ENCODE measurements around the gene RGMA. TPM values are rescaled to one million over a fixed set of nuclear protein-coding genes. Genes with fewer than 3 reads are reported as not detected.

RGMA gene
- 10 to 100 TPM in 1 of 4 donors, 1 to 10 TPM in 2, not detected in 1; 1.1 to 15.2 (median 2.1) TPM for polyA plus RNA-seq
- long read RNA-seq, donor 1: 0 reads
- long read RNA-seq, donor 2: 0 reads
- long read RNA-seq, donor 3, full-length matches to known transcripts: 2 of 7 reads
- long read RNA-seq, donor 3, partial matches to known transcripts: 5 of 7 reads
- long read RNA-seq, donor 3, other reads (novel, unspliced or antisense): 0 of 7 reads
- long read RNA-seq, donor 4: 0 reads
- long read RNA-seq, donor 5: 0 reads
- long read RNA-seq, donor 6, full-length matches to known transcripts: 9 of 9 reads
- long read RNA-seq, donor 6, partial matches to known transcripts: 0 of 9 reads
- long read RNA-seq, donor 6, other reads (novel, unspliced or antisense): 0 of 9 reads
- long read RNA-seq, donor 7, full-length matches to known transcripts: 4 of 4 reads
- long read RNA-seq, donor 7, partial matches to known transcripts: 0 of 4 reads
- long read RNA-seq, donor 7, other reads (novel, unspliced or antisense): 0 of 4 reads
- long read RNA-seq, donor 8, full-length matches to known transcripts: 4 of 4 reads
- long read RNA-seq, donor 8, partial matches to known transcripts: 0 of 4 reads
- long read RNA-seq, donor 8, other reads (novel, unspliced or antisense): 0 of 4 reads
- long read RNA-seq, donor 9, partial matches to known transcripts: 0 of 1 reads
- long read RNA-seq, donor 9, other reads (novel, unspliced or antisense): 0 of 1 reads
- long read RNA-seq, donor 10, full-length matches to known transcripts: 10 of 10 reads
- long read RNA-seq, donor 10, partial matches to known transcripts: 0 of 10 reads
- long read RNA-seq, donor 10, other reads (novel, unspliced or antisense): 0 of 10 reads

GRCh38 chr15:93088981-93089726, at the start of gene RGMA:
Gene RGMA (minus strand): TSS chr15:93089211. CDS start chr15:93088932, 279 bp downstream.
- DNase-seq (peak in 1 of 2 donors; percentile 29), FAIRE-seq (no peak)
- 1 to 3% (median 3%) methylated on average over 59 to 92 of the region's 92 CpGs for WGBS, 3 donors
- H3K9me3 ChIP-seq (ENCODE audit: control insufficient read depth in 2 of 2, insufficient read depth in 1 of 2, low read depth in 1 of 2, low read length in 1 of 2): no peaks in the 10 kb centered on the region
- H3K27me3 ChIP-seq (ENCODE audit: control insufficient read depth in 3 of 3, insufficient read depth in 3 of 3, low read length in 3 of 3): peaks cover 0 to 66% (median 3%) of the 10 kb centered on the region in 3 donors
- H3K27ac ChIP-seq (ENCODE audit: low read depth in 1 of 3, low read length in 2 of 3): peak within 1 kb of the TSS in 1 of 3 donors; percentile 28
- peaks cover 0 to 3% (median 0%) of the 10 kb centered on the region in 3 donors for H3K4me1 ChIP-seq (ENCODE audit: control insufficient read depth in 3 of 3, insufficient read depth in 2 of 3, low read depth in 1 of 3, low read length in 2 of 3)
- no peaks in the 10 kb centered on the region for H3K36me3 ChIP-seq (ENCODE audit: control insufficient read depth in 3 of 3, insufficient read depth in 2 of 3, low read depth in 1 of 3, low read length in 3 of 3)
- peak within 1 kb of the TSS in 2 of 3 donors; percentile 43 to 44 for H3K4me3 ChIP-seq (ENCODE audit: low read depth in 1 of 3, low read length in 3 of 3)

- FAIRE-seq: no peak
These were observed 47.6 kb upstream of the RGMA start for GRCh38 chr15:93136606-93137005.

GRCh38 chr15:93135997-93136397, 47.0 kb upstream of the RGMA start:
- Histone ChIP-seq H3K4me1 (ENCODE audit: control insufficient read depth in 3 of 3, insufficient read depth in 2 of 3, low read depth in 1 of 3, low read length in 2 of 3) (no peaks in the 10 kb centered on the region), H3K27me3 (ENCODE audit: control insufficient read depth in 3 of 3, insufficient read depth in 3 of 3, low read length in 3 of 3) (no peaks in the 10 kb centered on the region), H3K4me3 (ENCODE audit: low read depth in 1 of 3, low read length in 3 of 3) (no peak overlapping the region), H3K36me3 (ENCODE audit: control insufficient read depth in 3 of 3, insufficient read depth in 2 of 3, low read depth in 1 of 3, low read length in 3 of 3) (no peaks in the 10 kb centered on the region), H3K9me3 (ENCODE audit: control insufficient read depth in 2 of 2, insufficient read depth in 1 of 2, low read depth in 1 of 2, low read length in 1 of 2) (no peaks in the 10 kb centered on the region), H3K27ac (ENCODE audit: low read depth in 1 of 3, low read length in 2 of 3) (no peak overlapping the region)
- FAIRE-seq (no peak), DNase-seq (no peak)
- WGBS, 3 donors: 32 to 58% (median 51%) methylated on average over 3 of the region's 3 CpGs

More at GRCh38 chr15:93136606-93137005, 47.6 kb upstream of the RGMA start:
- H3K27me3 ChIP-seq (ENCODE audit: control insufficient read depth in 3 of 3, insufficient read depth in 3 of 3, low read length in 3 of 3): no peaks in the 10 kb centered on the region
- H3K36me3 ChIP-seq (ENCODE audit: control insufficient read depth in 3 of 3, insufficient read depth in 2 of 3, low read depth in 1 of 3, low read length in 3 of 3): no peaks in the 10 kb centered on the region
- WGBS, 3 donors: 75 to 83% (median 81%) methylated on average over 7 of the region's 7 CpGs
- H3K4me1 ChIP-seq (ENCODE audit: control insufficient read depth in 3 of 3, insufficient read depth in 2 of 3, low read depth in 1 of 3, low read length in 2 of 3): no peaks in the 10 kb centered on the region
- no peak overlapping the region for H3K4me3 ChIP-seq (ENCODE audit: low read depth in 1 of 3, low read length in 3 of 3)
- no peaks in the 10 kb centered on the region for H3K9me3 ChIP-seq (ENCODE audit: control insufficient read depth in 2 of 2, insufficient read depth in 1 of 2, low read depth in 1 of 2, low read length in 1 of 2)
- no peak for DNase-seq
- H3K27ac ChIP-seq (ENCODE audit: low read depth in 1 of 3, low read length in 2 of 3): no peak overlapping the region

GRCh38 chr15:93135459-93135858, 46.4 kb upstream of the RGMA start:
- no peak overlapping the region for H3K4me3 ChIP-seq (ENCODE audit: low read depth in 1 of 3, low read length in 3 of 3)
- H3K27me3 ChIP-seq (ENCODE audit: control insufficient read depth in 3 of 3, insufficient read depth in 3 of 3, low read length in 3 of 3): no peaks in the 10 kb centered on the region
- FAIRE-seq (no peak), DNase-seq (no peak)
- H3K9me3 ChIP-seq (ENCODE audit: control insufficient read depth in 2 of 2, insufficient read depth in 1 of 2, low read depth in 1 of 2, low read length in 1 of 2): no peaks in the 10 kb centered on the region
- H3K4me1 ChIP-seq (ENCODE audit: control insufficient read depth in 3 of 3, insufficient read depth in 2 of 3, low read depth in 1 of 3, low read length in 2 of 3): no peaks in the 10 kb centered on the region
- WGBS, 3 donors: 79 to 93% (median 89%) methylated on average over 3 of the region's 3 CpGs
- H3K27ac ChIP-seq (ENCODE audit: low read depth in 1 of 3, low read length in 2 of 3): no peak overlapping the region
- no peaks in the 10 kb centered on the region for H3K36me3 ChIP-seq (ENCODE audit: control insufficient read depth in 3 of 3, insufficient read depth in 2 of 3, low read depth in 1 of 3, low read length in 3 of 3)

GRCh38 chr15:93131485-93132095, 42.6 kb upstream of the RGMA start:
- 89 to 94% (median 91%) methylated on average over 10 of the region's 10 CpGs for WGBS, 3 donors
- no peaks in the 10 kb centered on the region for H3K27me3 ChIP-seq (ENCODE audit: control insufficient read depth in 3 of 3, insufficient read depth in 3 of 3, low read length in 3 of 3)
- no peaks in the 10 kb centered on the region for H3K9me3 ChIP-seq (ENCODE audit: control insufficient read depth in 2 of 2, insufficient read depth in 1 of 2, low read depth in 1 of 2, low read length in 1 of 2)
- H3K4me3 ChIP-seq (ENCODE audit: low read depth in 1 of 3, low read length in 3 of 3): no peak overlapping the region
- DNase-seq: no peak
- H3K36me3 ChIP-seq (ENCODE audit: control insufficient read depth in 3 of 3, insufficient read depth in 2 of 3, low read depth in 1 of 3, low read length in 3 of 3): no peaks in the 10 kb centered on the region
- H3K4me1 ChIP-seq (ENCODE audit: control insufficient read depth in 3 of 3, insufficient read depth in 2 of 3, low read depth in 1 of 3, low read length in 2 of 3): no peaks in the 10 kb centered on the region
- no peak for FAIRE-seq
- no peak overlapping the region for H3K27ac ChIP-seq (ENCODE audit: low read depth in 1 of 3, low read length in 2 of 3)

- DNase-seq: peak in 1 of 2 donors; percentile 16
- Histone ChIP-seq H3K4me3 (ENCODE audit: low read depth in 1 of 3, low read length in 3 of 3) (no peak overlapping the region), H3K36me3 (ENCODE audit: control insufficient read depth in 3 of 3, insufficient read depth in 2 of 3, low read depth in 1 of 3, low read length in 3 of 3) (no peaks in the 10 kb centered on the region), H3K4me1 (ENCODE audit: control insufficient read depth in 3 of 3, insufficient read depth in 2 of 3, low read depth in 1 of 3, low read length in 2 of 3) (no peaks in the 10 kb centered on the region), H3K27me3 (ENCODE audit: control insufficient read depth in 3 of 3, insufficient read depth in 3 of 3, low read length in 3 of 3) (no peaks in the 10 kb centered on the region), H3K27ac (ENCODE audit: low read depth in 1 of 3, low read length in 2 of 3) (no peak overlapping the region), H3K9me3 (ENCODE audit: control insufficient read depth in 2 of 2, insufficient read depth in 1 of 2, low read depth in 1 of 2, low read length in 1 of 2) (no peaks in the 10 kb centered on the region)
- FAIRE-seq: no peak
- 43 to 65% (median 57%) methylated on average over 18 of the region's 18 CpGs for WGBS, 3 donors
These were observed 40.9 kb upstream of the RGMA start for GRCh38 chr15:93129702-93130488.

GRCh38 chr15:93127286-93127685, 38.3 kb upstream of the RGMA start:
- Histone ChIP-seq H3K36me3 (ENCODE audit: control insufficient read depth in 3 of 3, insufficient read depth in 2 of 3, low read depth in 1 of 3, low read length in 3 of 3) (no peaks in the 10 kb centered on the region), H3K27ac (ENCODE audit: low read depth in 1 of 3, low read length in 2 of 3) (no peak overlapping the region), H3K9me3 (ENCODE audit: control insufficient read depth in 2 of 2, insufficient read depth in 1 of 2, low read depth in 1 of 2, low read length in 1 of 2) (no peaks in the 10 kb centered on the region), H3K4me3 (ENCODE audit: low read depth in 1 of 3, low read length in 3 of 3) (no peak overlapping the region), H3K27me3 (ENCODE audit: control insufficient read depth in 3 of 3, insufficient read depth in 3 of 3, low read length in 3 of 3) (no peaks in the 10 kb centered on the region), H3K4me1 (ENCODE audit: control insufficient read depth in 3 of 3, insufficient read depth in 2 of 3, low read depth in 1 of 3, low read length in 2 of 3) (no peaks in the 10 kb centered on the region)
- FAIRE-seq: no peak
- WGBS, 3 donors: 70 to 79% (median 77%) methylated on average over 6 of the region's 6 CpGs
- no peak for DNase-seq
